GM19043 (cell line): Measurements from ENCODE around the gene KLHDC1.
"Not testable (repeated sequence)": the region's sequence is repeated elsewhere in the genome, so short reads cannot be mapped to it uniquely, and the experiment has no call there.

Experiments
- ATAC-seq: cut with Tn5 transposase; IDR thresholded peaks from one replicate; pipeline ENCODE4 v1.9.1; 2021; ENCODE audit warnings: low read depth; ENCODE audit not compliant: unreplicated experiment

KLHDC1 gene

GRCh38 chr14:49720744-49721143 is 27.8 kb downstream of the KLHDC1 start:
- no peak for ATAC-seq

- ATAC-seq = not testable (repeated sequence)
Observed at GRCh38 chr14:49721733-49722435, 29.0 kb downstream of the KLHDC1 start.

GRCh38 chr14:49727171-49727570 is 34.3 kb downstream of the KLHDC1 start:
- ATAC-seq = no peak

- ATAC-seq = no peak
Observed at GRCh38 chr14:49732896-49733295, 40.0 kb downstream of the KLHDC1 start.

- no peak for ATAC-seq
Observed at GRCh38 chr14:49733836-49734235, 40.9 kb downstream of the KLHDC1 start.

- ATAC-seq = not testable (repeated sequence)
Observed at GRCh38 chr14:49735669-49736068, 42.7 kb downstream of the KLHDC1 start.

- no peak for ATAC-seq
Observed at GRCh38 chr14:49745191-49745590, 52.3 kb downstream of the KLHDC1 start.

- ATAC-seq = not testable (repeated sequence)
Observed at GRCh38 chr14:49746476-49746875, 53.6 kb downstream of the KLHDC1 start.

GRCh38 chr14:49754570-49755097 is 61.7 kb downstream of the KLHDC1 start:
- ATAC-seq = no peak

GRCh38 chr14:49755378-49755777 is 62.5 kb downstream of the KLHDC1 start:
- no peak for ATAC-seq

- ATAC-seq = no peak
Observed at GRCh38 chr14:49761839-49762551, 69.1 kb downstream of the KLHDC1 start.

- ATAC-seq = no peak
Observed at GRCh38 chr14:49766839-49767238, 73.9 kb downstream of the KLHDC1 start.

GRCh38 chr14:49767270-49767570 is 74.3 kb downstream of the KLHDC1 start:
- no peak for ATAC-seq

- ATAC-seq = peak; percentile 84
Observed at GRCh38 chr14:49767571-49768300, 74.8 kb downstream of the KLHDC1 start, which contains the start of gene KLHDC2. Gene KLHDC2 (plus strand): TSS chr14:49768153. CDS start chr14:49768469, 316 bp downstream.

- peak; percentile 38 for ATAC-seq
Observed at GRCh38 chr14:49768301-49769121, 75.6 kb downstream of the KLHDC1 start.

GRCh38 chr14:49769171-49769570 is 76.3 kb downstream of the KLHDC1 start:
- ATAC-seq = no peak

GRCh38 chr14:49769581-49770211 is 76.8 kb downstream of the KLHDC1 start:
- ATAC-seq = no peak

GRCh38 chr14:49770212-49770817 is 77.4 kb downstream of the KLHDC1 start:
- ATAC-seq = no peak

GRCh38 chr14:49771691-49772090 is 78.8 kb downstream of the KLHDC1 start:
- not testable (repeated sequence) for ATAC-seq
